HEK293 (cell line): Measurements from ENCODE around the gene SPON1.

Experiments
- CTCF ChIA-PET: fragments of 350-600 bp; formaldehyde crosslinking; extraction: SDS; loops from one replicate; lab custom pipeline; 2021; ENCODE audit warnings: antibody characterized with exemption; lab: Yijun Ruan, JAX
- POLR2A ChIA-PET: fragments of 300-600 bp; formaldehyde crosslinking; extraction: SDS; loops from one replicate; lab custom pipeline; 2020; ENCODE audit warnings: antibody characterized with exemption, inconsistent platforms; lab: Yijun Ruan, JAX
- H3K27ac ChIP-seq: fragments of 200-500 bp; sonication (Bioruptor generic); 2 replicates; pipeline ENCODE4 v1.5.1; 2014; ENCODE audit warnings: low read depth, low read length, control low read depth, inconsistent platforms; ENCODE audit errors: extremely low read depth
- H3K36me3 ChIP-seq, 2 experiments: fragments of 200-500 bp in 1 of 2; sonication (Bioruptor generic) in 1 of 2; 1 replicate in 1 of 2; 2 replicates in 1 of 2; pipeline ENCODE4 v1.5.1; 2014 to 2017; ENCODE audit warnings: inconsistent platforms in 2 of 2, low read length in 2 of 2; ENCODE audit not compliant: control insufficient read depth in 2 of 2, insufficient read depth in 1 of 2
- H3K4me1 ChIP-seq: fragments of 200-500 bp; sonication (Bioruptor generic); 2 replicates; pipeline ENCODE4 v1.5.1; 2014; ENCODE audit warnings: mild to moderate bottlenecking, low read length, inconsistent platforms; ENCODE audit not compliant: control insufficient read depth, insufficient read depth
- H3K4me3 ChIP-seq: 2 replicates; pipeline ENCODE4 v1.5.1; 2011; ENCODE audit warnings: low read depth, mild to moderate bottlenecking, control low read depth, low read length, moderate library complexity
- H3K9me3 ChIP-seq: fragments of 200-500 bp; sonication (Bioruptor generic); 2 replicates; pipeline ENCODE4 v1.5.1; 2014; ENCODE audit warnings: low read depth, low read length, inconsistent platforms; ENCODE audit not compliant: control insufficient read depth, insufficient read depth
- GFI1B ChIP-seq: fragments of 450-650 bp; formaldehyde crosslinking; IDR thresholded peaks from 2 replicates; pipeline ENCODE4 v1.5.1; 2016; ENCODE audit warnings: missing biosample characterization, missing genetic modification characterization
- KLF7 ChIP-seq: fragments of 450-650 bp; formaldehyde crosslinking; IDR thresholded peaks from 2 replicates; pipeline ENCODE4 v1.5.1; 2016; ENCODE audit warnings: missing biosample characterization, missing genetic modification characterization, borderline replicate concordance
- KLF9 ChIP-seq: fragments of 450-650 bp; formaldehyde crosslinking; IDR thresholded peaks from 2 replicates; pipeline ENCODE4 v1.5.1; 2016; ENCODE audit warnings: missing biosample characterization, missing genetic modification characterization, low read depth
- PRDM1 ChIP-seq: fragments of 450-650 bp; formaldehyde crosslinking; IDR thresholded peaks from 2 replicates; pipeline ENCODE4; 2016; ENCODE audit warnings: missing biosample characterization, missing genetic modification characterization
- SCRT2 ChIP-seq: fragments of 450-650 bp; formaldehyde crosslinking; IDR thresholded peaks from 2 replicates; pipeline ENCODE4 v1.5.1; 2016; ENCODE audit warnings: missing biosample characterization, missing genetic modification characterization
- TCF7L2 ChIP-seq: IDR thresholded peaks from 2 replicates; pipeline ENCODE4 v1.6.1; 2011; ENCODE audit warnings: low read depth, mild to moderate bottlenecking, inconsistent platforms, low read length, moderate library complexity, borderline replicate concordance
- ZBTB7A ChIP-seq: fragments of 450-650 bp; formaldehyde crosslinking; IDR thresholded peaks from 2 replicates; pipeline ENCODE4 v1.5.1; 2016; ENCODE audit warnings: low read depth, missing biosample characterization, missing genetic modification characterization
- ZBTB8A ChIP-seq: fragments of 450-650 bp; formaldehyde crosslinking; IDR thresholded peaks from 2 replicates; pipeline ENCODE4 v1.5.1; 2016; ENCODE audit warnings: missing biosample characterization, missing genetic modification characterization
- ZNF140 ChIP-seq: fragments of 450-650 bp; formaldehyde crosslinking; IDR thresholded peaks from 2 replicates; pipeline ENCODE4 v1.5.1; 2016; ENCODE audit warnings: missing biosample characterization, missing genetic modification characterization
- ZNF350 ChIP-seq: fragments of 450-650 bp; formaldehyde crosslinking; IDR thresholded peaks from 2 replicates; pipeline ENCODE4 v1.5.0; 2017; ENCODE audit warnings: missing biosample characterization, mild to moderate bottlenecking, missing genetic modification characterization
- ZNF426 ChIP-seq: fragments of 450-650 bp; formaldehyde crosslinking; IDR thresholded peaks from 2 replicates; pipeline ENCODE4 v1.5.1; 2017; ENCODE audit warnings: missing biosample characterization, missing genetic modification characterization, mild to moderate bottlenecking, inconsistent platforms, moderate library complexity
- ZNF473 ChIP-seq: fragments of 450-650 bp; formaldehyde crosslinking; IDR thresholded peaks from 2 replicates; pipeline ENCODE4 v1.5.1; 2017; ENCODE audit warnings: missing biosample characterization, missing genetic modification characterization
- ZNF514 ChIP-seq: fragments of 450-650 bp; formaldehyde crosslinking; IDR thresholded peaks from 2 replicates; pipeline ENCODE4 v1.5.1; 2016; ENCODE audit warnings: missing biosample characterization, missing genetic modification characterization
- ZNF544 ChIP-seq: fragments of 450-650 bp; formaldehyde crosslinking; IDR thresholded peaks from 2 replicates; pipeline ENCODE4 v1.5.0; 2017; ENCODE audit warnings: missing biosample characterization, missing genetic modification characterization
- ZNF600 ChIP-seq: fragments of 450-650 bp; formaldehyde crosslinking; IDR thresholded peaks from 2 replicates; pipeline ENCODE4 v1.5.1; 2016; ENCODE audit warnings: missing biosample characterization, missing genetic modification characterization
- ZNF626 ChIP-seq: fragments of 450-650 bp; sonication (Bioruptor Pico); formaldehyde crosslinking; IDR thresholded peaks from 2 replicates; pipeline ENCODE4 v1.5.1; 2018; ENCODE audit warnings: missing biosample characterization, missing genetic modification characterization, inconsistent platforms
- ZNF791 ChIP-seq: fragments of 450-650 bp; formaldehyde crosslinking; IDR thresholded peaks from 2 replicates; pipeline ENCODE4 v1.5.1; 2016; ENCODE audit warnings: missing biosample characterization, missing genetic modification characterization
- TF ChIP-seq, protein P1 (sequence below): fragments of 450-650 bp; formaldehyde crosslinking; IDR thresholded peaks from 2 replicates; pipeline ENCODE4 v1.5.1; 2016; ENCODE audit warnings: missing biosample characterization, missing genetic modification characterization
- TF ChIP-seq, protein P2 (sequence below): fragments of 450-650 bp; formaldehyde crosslinking; IDR thresholded peaks from 2 replicates; pipeline ENCODE4 v1.5.1; 2016; ENCODE audit warnings: missing biosample characterization, missing genetic modification characterization
- TF ChIP-seq, protein P3 (sequence below): fragments of 450-650 bp; formaldehyde crosslinking; IDR thresholded peaks from 2 replicates; pipeline ENCODE4 v1.5.1; 2016; ENCODE audit warnings: missing biosample characterization, missing genetic modification characterization, borderline replicate concordance
- TF ChIP-seq, protein P4 (sequence below): fragments of 450-650 bp; formaldehyde crosslinking; IDR thresholded peaks from 2 replicates; pipeline ENCODE4 v1.5.1; 2016; ENCODE audit warnings: missing biosample characterization, missing genetic modification characterization

SPON1 gene

DNA sequence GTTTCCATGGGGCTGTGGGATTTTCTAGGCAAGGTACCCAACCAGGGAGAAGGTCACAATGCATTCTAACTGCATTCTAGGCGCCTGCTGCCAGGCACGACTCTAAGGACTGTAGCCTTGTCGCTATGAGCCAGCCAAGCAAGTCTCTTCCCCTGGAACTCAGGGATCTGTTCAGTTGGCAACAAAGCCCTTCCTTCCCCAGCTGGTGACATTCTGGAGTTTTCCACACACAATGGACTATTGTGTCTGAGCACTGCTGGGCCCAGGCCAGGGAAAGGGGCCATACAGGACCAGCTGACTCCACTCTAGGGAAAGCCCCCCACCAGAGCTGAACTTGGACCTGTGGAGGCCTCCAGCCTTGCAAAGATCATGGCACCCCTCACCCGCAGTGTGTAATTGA, 279.7 kb downstream of the SPON1 start (continued):
- TF ChIP-seq KLF9 (tag by site-specific recombination), result no peak
- no peak for TF ChIP-seq ZNF426 (tag by site-specific recombination)
- TF ChIP-seq KLF7 (tag by site-specific recombination), result no peak
- TF ChIP-seq ZNF600, result no peak
- no peak for TF ChIP-seq ZNF544 (tag by site-specific recombination)
- TF ChIP-seq, protein P1, sequence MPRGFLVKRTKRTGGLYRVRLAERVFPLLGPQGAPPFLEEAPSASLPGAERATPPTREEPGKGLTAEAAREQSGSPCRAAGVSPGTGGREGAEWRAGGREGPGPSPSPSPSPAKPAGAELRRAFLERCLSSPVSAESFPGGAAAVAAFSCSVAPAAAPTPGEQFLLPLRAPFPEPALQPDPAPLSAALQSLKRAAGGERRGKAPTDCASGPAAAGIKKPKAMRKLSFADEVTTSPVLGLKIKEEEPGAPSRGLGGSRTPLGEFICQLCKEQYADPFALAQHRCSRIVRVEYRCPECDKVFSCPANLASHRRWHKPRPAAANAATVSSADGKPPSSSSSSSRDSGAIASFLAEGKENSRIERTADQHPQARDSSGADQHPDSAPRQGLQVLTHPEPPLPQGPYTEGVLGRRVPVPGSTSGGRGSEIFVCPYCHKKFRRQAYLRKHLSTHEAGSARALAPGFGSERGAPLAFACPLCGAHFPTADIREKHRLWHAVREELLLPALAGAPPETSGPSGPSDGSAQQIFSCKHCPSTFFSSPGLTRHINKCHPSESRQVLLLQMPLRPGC, result no peak
- TF ChIP-seq, all 188 proteins: peak for 0

DNA sequence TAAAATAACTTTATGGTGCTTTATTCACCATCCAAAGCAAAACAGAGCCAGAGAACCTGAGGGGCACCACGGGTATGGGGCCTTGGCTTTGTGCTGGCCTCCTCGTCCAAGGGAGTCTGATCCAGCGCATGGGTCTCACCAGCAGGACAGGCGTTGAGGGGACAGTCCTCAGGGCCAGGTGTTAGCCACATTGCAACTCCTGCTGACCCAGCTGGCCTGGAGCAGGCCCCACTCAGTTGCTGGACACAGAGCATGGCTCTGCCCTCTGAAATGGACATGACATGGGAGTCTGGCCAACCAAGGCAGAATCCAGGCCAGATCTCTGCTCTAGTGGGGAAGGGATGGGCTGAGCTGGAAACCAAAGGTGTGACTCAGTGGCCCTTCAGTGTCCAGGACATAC, 280.2 kb downstream of the SPON1 start:
- POLR2A ChIA-PET, result no interaction called here
- TF ChIP-seq, protein P2, sequence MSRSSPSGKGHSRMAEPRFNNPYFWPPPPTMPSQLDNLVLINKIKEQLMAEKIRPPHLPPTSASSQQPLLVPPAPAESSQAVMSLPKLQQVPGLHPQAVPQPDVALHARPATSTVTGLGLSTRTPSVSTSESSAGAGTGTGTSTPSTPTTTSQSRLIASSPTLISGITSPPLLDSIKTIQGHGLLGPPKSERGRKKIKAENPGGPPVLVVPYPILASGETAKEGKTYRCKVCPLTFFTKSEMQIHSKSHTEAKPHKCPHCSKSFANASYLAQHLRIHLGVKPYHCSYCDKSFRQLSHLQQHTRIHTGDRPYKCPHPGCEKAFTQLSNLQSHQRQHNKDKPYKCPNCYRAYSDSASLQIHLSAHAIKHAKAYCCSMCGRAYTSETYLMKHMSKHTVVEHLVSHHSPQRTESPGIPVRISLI (tag by site-specific recombination), result no peak
- no peak for TF ChIP-seq SCRT2 (tag by site-specific recombination)
- TF ChIP-seq KLF9 (tag by site-specific recombination), result no peak
- no peak overlapping the region for H3K4me3 ChIP-seq
- H3K9me3 ChIP-seq, result no peaks in the 10 kb centered on the region
- no peak overlapping the region for H3K27ac ChIP-seq
- H3K36me3 ChIP-seq, result no peaks in the 10 kb centered on the region
- CTCF ChIA-PET, result no interaction called here
- no peaks in the 10 kb centered on the region for H3K4me1 ChIP-seq

DNA sequence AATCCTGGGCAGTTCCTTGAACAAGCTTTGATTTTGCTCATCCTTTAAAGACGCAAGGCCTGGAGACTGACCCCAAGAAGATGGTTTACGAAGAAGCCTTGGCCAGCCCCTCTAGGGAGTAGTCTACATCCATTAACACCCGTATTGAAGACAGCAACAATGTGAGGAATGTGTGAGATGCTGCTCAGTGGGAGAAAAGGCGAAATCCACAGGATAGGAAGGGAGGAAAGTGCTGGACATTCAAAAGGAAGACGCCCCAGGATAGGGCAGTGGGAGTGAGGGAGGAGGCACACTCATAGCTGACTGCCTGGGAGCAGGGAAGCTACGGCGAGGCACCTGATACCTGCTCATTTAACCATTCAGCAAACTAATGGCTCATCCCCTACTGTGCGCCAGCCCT, 282.4 kb downstream of the SPON1 start:
- Histone ChIP-seq H3K36me3 (no peaks in the 10 kb centered on the region), H3K4me3 (no peak overlapping the region), H3K4me1 (no peaks in the 10 kb centered on the region), H3K9me3 (no peaks in the 10 kb centered on the region), H3K27ac (no peak overlapping the region)
- ChIA-PET CTCF (interaction anchor here (0.6 to 0.8 kb wide), 2 partner anchors 289 to 907 kb away, joined by 4 read pairs; no protein-coding TSS in a partner anchor), POLR2A (no interaction called here)
- no peak for TF ChIP-seq ZBTB7A (tag by site-specific recombination)
- no peak for TF ChIP-seq ZNF473 (tag by site-specific recombination)
- TF ChIP-seq, protein P3, sequence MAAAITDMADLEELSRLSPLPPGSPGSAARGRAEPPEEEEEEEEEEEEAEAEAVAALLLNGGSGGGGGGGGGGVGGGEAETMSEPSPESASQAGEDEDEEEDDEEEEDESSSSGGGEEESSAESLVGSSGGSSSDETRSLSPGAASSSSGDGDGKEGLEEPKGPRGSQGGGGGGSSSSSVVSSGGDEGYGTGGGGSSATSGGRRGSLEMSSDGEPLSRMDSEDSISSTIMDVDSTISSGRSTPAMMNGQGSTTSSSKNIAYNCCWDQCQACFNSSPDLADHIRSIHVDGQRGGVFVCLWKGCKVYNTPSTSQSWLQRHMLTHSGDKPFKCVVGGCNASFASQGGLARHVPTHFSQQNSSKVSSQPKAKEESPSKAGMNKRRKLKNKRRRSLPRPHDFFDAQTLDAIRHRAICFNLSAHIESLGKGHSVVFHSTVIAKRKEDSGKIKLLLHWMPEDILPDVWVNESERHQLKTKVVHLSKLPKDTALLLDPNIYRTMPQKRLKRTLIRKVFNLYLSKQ, result no peak
- no peak for TF ChIP-seq ZBTB8A (tag by site-specific recombination)
- no peak for TF ChIP-seq ZNF140 (tag by site-specific recombination)
- TF ChIP-seq ZNF626 (tag by site-specific recombination), result no peak
- TF ChIP-seq, protein P4, sequence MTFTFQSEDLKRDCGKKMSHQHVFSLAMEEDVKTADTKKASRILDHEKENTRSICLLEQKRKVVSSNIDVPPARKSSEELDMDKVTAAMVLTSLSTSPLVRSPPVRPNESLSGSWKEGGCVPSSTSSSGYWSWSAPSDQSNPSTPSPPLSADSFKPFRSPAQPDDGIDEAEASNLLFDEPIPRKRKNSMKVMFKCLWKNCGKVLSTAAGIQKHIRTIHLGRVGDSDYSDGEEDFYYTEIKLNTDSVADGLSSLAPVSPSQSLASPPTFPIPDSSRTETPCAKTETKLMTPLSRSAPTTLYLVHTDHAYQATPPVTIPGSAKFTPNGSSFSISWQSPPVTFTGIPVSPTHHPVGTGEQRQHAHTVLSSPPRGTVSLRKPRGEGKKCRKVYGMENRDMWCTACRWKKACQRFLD (tag by site-specific recombination), result no peak
- TF ChIP-seq PRDM1 (tag by site-specific recombination), result no peak
- no peak for TF ChIP-seq ZNF350
- TF ChIP-seq ZNF791 (tag by site-specific recombination), result no peak
- TF ChIP-seq TCF7L2, result no peak
- TF ChIP-seq GFI1B (tag by site-specific recombination), result no peak
- TF ChIP-seq ZNF514 (tag by site-specific recombination), result no peak
